Brain microvascular endothelial cell (primary cell): ENCODE results near the gene ZNF668.

Experiments used
- DNase-seq: peaks from one replicate; pipeline ENCODE4 v3.0.0-alpha.2; 2020
- H3K27ac ChIP-seq: fragments of 250-450 bp; sonication (Bioruptor Pico); 2 replicates; pipeline ENCODE4 v1.5.1; 2020; ENCODE audit warnings: mild to moderate bottlenecking, moderate library complexity
- H3K27me3 ChIP-seq: fragments of 250-450 bp; sonication (Bioruptor Pico); replicated peaks from 2 replicates; pipeline ENCODE4 v1.5.1; 2020; ENCODE audit warnings: mild to moderate bottlenecking
- H3K36me3 ChIP-seq: fragments of 250-450 bp; sonication (Bioruptor Pico); replicated peaks from 2 replicates; pipeline ENCODE4 v1.5.1; 2020; ENCODE audit warnings: mild to moderate bottlenecking
- H3K4me3 ChIP-seq: 2 replicates; pipeline ENCODE4 v1.5.1; 2011; ENCODE audit warnings: low read depth, mild to moderate bottlenecking, control low read depth, low read length, moderate library complexity
- CTCF ChIP-seq: IDR thresholded peaks from 2 replicates; pipeline ENCODE4 v1.5.1; 2011; ENCODE audit warnings: low read depth, mild to moderate bottlenecking, moderate library complexity, low read length, control low read depth, inconsistent platforms; ENCODE audit errors: missing control alignments
- in situ Hi-C: cut with HindIII; loops from 2 replicates; pipeline ENCODE4 v1.10.0; 2017; ENCODE audit warnings: low sequenced_read_pairs, low pct_ligation_motif_present

Gene ZNF668

GRCh38 chr16:31078597-31079341 is 4.7 kb upstream of the ZNF668 start:
- Histone ChIP-seq H3K36me3 (peaks cover 28% of the 10 kb centered on the region), H3K4me3 (no peak overlapping the region), H3K27ac (no peak overlapping the region), H3K27me3 (no peaks in the 10 kb centered on the region)
- no peak for DNase-seq
- TF ChIP-seq CTCF: no peak
- in situ Hi-C loops: no loop called here

GRCh38 chr16:31077592-31078396 is 3.8 kb upstream of the ZNF668 start:
- no peak overlapping the region for H3K27ac ChIP-seq
- no peak for DNase-seq
- no peaks in the 10 kb centered on the region for H3K27me3 ChIP-seq
- in situ Hi-C loops: no loop called here
- no peak overlapping the region for H3K4me3 ChIP-seq
- peaks cover 28% of the 10 kb centered on the region for H3K36me3 ChIP-seq
- peak; percentile 18 for TF ChIP-seq CTCF

- no peak overlapping the region for H3K27ac ChIP-seq
- in situ Hi-C loops: no loop called here
- H3K36me3 ChIP-seq: peaks cover 28% of the 10 kb centered on the region
- H3K27me3 ChIP-seq: no peaks in the 10 kb centered on the region
- H3K4me3 ChIP-seq: no peak overlapping the region
- DNase-seq: no peak
- no peak for TF ChIP-seq CTCF
Measured at GRCh38 chr16:31077024-31077423, 3.0 kb upstream of the ZNF668 start.

- Histone ChIP-seq H3K27ac (no peak overlapping the region), H3K27me3 (no peaks in the 10 kb centered on the region), H3K36me3 (peaks cover 28% of the 10 kb centered on the region), H3K4me3 (no peak overlapping the region)
- no peak for DNase-seq
- in situ Hi-C loops: no loop called here
- TF ChIP-seq CTCF: no peak
Measured at GRCh38 chr16:31076319-31076718, 2.3 kb upstream of the ZNF668 start.

- H3K27ac ChIP-seq: peak overlapping the region; percentile 93
- no peaks in the 10 kb centered on the region for H3K27me3 ChIP-seq
- no peak for DNase-seq
- in situ Hi-C loops: no loop called here
- peak; percentile 15 for TF ChIP-seq CTCF
- H3K36me3 ChIP-seq: peaks cover 20% of the 10 kb centered on the region
- peak overlapping the region; percentile 98 for H3K4me3 ChIP-seq
Measured at GRCh38 chr16:31074814-31075183, 759 bp upstream of the ZNF668 start.
